ENCODE data around the gene METRN. TPM values are rescaled to one million over a fixed set of nuclear protein-coding genes. Genes with fewer than 3 reads are reported as not detected.
"Not testable (repeated sequence)": the region's sequence is repeated elsewhere in the genome, so short reads cannot be mapped to it uniquely, and the experiment has no call there.

Gene METRN
- total RNA-seq, 4 donors from 2014 or later = 4.9 to 47.2 (median 35.2) TPM

DNA sequence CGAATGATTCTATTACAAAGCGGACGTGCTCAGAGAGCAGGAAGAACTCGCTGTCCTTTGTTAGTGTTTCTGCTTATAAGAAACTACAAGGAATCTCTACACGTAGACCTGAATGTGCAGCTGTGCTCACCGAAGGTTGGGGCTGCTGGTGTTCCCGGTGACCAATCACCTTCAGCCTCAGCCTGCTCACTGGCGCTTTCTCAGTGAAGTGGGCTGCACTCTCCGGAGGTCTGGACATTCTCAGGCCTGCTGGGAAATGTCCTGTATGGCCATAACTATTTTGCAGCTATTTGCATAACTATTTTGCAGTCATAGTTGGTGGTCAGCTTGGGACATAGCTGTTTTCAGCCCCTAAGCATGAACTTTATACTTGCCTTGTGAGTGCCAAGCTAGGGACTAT lies 35.6 kb downstream of the METRN start:
- Histone ChIP-seq H3K9me3 (no peaks in the 10 kb centered on the region), H3K36me3 (no peaks in the 10 kb centered on the region), H3K4me3 (no peak overlapping the region), H3K27me3 (peaks cover 58% of the 10 kb centered on the region), H3K27ac (no peak overlapping the region), H3K4me1 (no peaks in the 10 kb centered on the region)
- DNase-seq = no peak
- in situ Hi-C loops (cut with MboI; ENCODE audit: low pct_ligation_motif_present in 1 of 4, low pct_unique_long_range_greater_than_20kb in 1 of 4, low sequenced_read_pairs in 3 of 4) = no loop called here
- intact Hi-C loops (cut with DNase I; ENCODE audit: low total_unique reads) = no loop called here
- TF ChIP-seq EP300 (IDR thresholded peaks at IDR 0.05; ENCODE audit: low read depth) (no peak), POLR2AphosphoS5 (IDR thresholded peaks at IDR 0.05) (no peak)
- WGBS, 2 donors (ENCODE audit: low coverage in 1 of 2) = 65 to 70% methylated on average over 2 to 9 of the region's 9 CpGs

DNA sequence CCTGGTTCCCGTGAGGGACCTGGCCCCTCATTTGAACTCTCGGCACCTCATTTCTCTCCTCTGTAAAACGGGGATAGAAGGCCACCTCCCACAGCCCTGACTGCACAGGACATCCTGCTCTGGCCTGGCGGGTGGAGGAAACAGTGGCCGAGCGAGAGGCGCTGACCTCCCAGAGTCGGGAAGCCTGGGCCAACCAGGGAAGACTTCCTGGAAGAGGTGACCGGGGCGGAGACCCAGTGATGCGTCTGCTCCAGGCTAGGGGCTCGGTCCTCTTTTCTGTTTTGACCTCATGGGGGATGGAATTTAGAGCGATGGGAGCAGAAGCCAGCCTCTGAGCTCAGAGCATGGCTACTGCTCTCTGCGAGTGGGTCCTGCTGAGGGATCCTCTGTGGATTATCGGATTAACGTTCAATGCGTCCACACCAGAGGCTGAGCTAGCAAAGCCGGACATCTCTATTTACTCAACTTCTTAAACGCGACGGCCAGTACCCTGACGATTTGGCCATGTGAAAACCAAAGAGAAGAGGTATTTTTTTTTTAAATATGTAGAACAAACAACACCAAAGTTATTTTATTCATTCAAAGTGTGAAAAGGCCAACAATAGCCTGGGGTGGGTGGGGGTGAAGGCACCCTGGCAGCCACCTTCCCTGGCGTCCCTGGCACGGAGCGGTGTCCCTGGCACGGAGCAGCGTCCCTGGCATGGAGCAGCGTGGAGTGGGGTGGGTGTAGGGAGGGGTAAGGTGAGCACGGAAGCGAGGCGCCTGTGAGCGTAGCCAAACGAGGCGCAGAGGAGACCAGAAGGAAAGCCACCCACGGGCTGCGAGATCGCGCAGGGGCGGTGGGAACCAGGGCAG lies 36.5 kb downstream of the METRN start:
- no peaks in the 10 kb centered on the region for H3K9me3 ChIP-seq
- H3K27ac ChIP-seq = no peak overlapping the region
- 57 to 59% methylated on average over 13 to 39 of the region's 39 CpGs for WGBS, 2 donors (ENCODE audit: low coverage in 1 of 2)
- in situ Hi-C loops (cut with MboI; ENCODE audit: low pct_ligation_motif_present in 1 of 4, low pct_unique_long_range_greater_than_20kb in 1 of 4, low sequenced_read_pairs in 3 of 4) (no loop called here), intact Hi-C loops (cut with DNase I; ENCODE audit: low total_unique reads) (no loop called here)
- no peaks in the 10 kb centered on the region for H3K36me3 ChIP-seq
- no peaks in the 10 kb centered on the region for H3K4me1 ChIP-seq
- H3K4me3 ChIP-seq = no peak overlapping the region
- H3K27me3 ChIP-seq = peaks cover 67% of the 10 kb centered on the region
- no peak for TF ChIP-seq POLR2AphosphoS5 (IDR thresholded peaks at IDR 0.05)
- no peak for TF ChIP-seq POLR2A (IDR thresholded peaks at IDR 0.05)
- no peak for TF ChIP-seq EP300 (IDR thresholded peaks at IDR 0.05; ENCODE audit: low read depth)
- TF ChIP-seq, protein P1, sequence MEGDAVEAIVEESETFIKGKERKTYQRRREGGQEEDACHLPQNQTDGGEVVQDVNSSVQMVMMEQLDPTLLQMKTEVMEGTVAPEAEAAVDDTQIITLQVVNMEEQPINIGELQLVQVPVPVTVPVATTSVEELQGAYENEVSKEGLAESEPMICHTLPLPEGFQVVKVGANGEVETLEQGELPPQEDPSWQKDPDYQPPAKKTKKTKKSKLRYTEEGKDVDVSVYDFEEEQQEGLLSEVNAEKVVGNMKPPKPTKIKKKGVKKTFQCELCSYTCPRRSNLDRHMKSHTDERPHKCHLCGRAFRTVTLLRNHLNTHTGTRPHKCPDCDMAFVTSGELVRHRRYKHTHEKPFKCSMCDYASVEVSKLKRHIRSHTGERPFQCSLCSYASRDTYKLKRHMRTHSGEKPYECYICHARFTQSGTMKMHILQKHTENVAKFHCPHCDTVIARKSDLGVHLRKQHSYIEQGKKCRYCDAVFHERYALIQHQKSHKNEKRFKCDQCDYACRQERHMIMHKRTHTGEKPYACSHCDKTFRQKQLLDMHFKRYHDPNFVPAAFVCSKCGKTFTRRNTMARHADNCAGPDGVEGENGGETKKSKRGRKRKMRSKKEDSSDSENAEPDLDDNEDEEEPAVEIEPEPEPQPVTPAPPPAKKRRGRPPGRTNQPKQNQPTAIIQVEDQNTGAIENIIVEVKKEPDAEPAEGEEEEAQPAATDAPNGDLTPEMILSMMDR (IDR thresholded peaks at IDR 0.05) = no peak
- DNase-seq = no peak

DNA sequence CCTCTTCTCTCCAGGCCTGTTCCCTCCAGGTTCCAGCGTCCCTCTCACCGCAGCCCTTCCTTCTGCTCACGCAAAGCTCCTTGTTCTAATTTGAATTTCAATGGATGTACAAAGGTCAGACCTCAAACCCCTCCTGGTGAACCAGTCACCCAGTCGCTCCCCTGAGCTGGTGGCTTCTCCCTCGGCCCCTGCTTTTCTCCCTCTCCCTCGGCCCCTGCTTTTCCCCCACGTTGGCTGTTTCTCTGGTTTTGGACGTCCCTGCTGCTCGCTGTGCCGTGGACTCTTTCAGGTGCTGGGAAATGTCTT lies 37.0 kb downstream of the METRN start:
- no peak overlapping the region for H3K27ac ChIP-seq
- TF ChIP-seq, protein P1 (IDR thresholded peaks at IDR 0.05) = no peak
- TF ChIP-seq POLR2A (IDR thresholded peaks at IDR 0.05) (no peak), POLR2AphosphoS5 (IDR thresholded peaks at IDR 0.05) (no peak)
- peaks cover 67% of the 10 kb centered on the region for H3K27me3 ChIP-seq
- no peak overlapping the region for H3K4me3 ChIP-seq
- in situ Hi-C loops (cut with MboI; ENCODE audit: low pct_ligation_motif_present in 1 of 4, low pct_unique_long_range_greater_than_20kb in 1 of 4, low sequenced_read_pairs in 3 of 4) = no loop called here
- intact Hi-C loops (cut with DNase I; ENCODE audit: low total_unique reads) = no loop called here
- WGBS, 2 donors (ENCODE audit: low coverage in 1 of 2) = 24 to 26% methylated on average over 6 to 10 of the region's 10 CpGs
- no peaks in the 10 kb centered on the region for H3K36me3 ChIP-seq
- no peaks in the 10 kb centered on the region for H3K9me3 ChIP-seq
- H3K4me1 ChIP-seq = no peaks in the 10 kb centered on the region
- DNase-seq = no peak

DNA sequence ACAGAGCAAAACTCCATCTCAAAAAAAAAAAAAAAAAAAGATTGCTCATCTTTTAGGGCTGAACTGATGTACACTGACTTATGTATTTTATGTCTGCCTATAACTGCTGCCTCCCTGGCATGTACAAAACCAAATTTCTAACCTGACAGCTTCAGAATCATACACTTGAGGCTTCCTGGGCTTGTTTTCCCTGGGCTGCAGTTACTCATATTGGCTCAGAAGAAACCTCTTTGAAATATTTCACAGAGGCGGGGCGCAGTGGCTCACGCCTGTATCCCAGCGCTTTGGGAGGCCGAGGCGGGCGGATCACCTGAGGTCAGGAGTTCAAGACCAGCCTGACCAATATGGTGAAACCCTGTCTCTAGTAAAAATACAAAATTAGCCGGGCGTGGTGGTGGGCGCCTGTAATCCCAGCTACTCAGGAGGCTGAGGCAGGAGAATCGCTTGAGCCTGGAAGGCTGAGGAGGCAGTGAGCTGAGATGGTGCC lies 39.2 kb downstream of the METRN start:
- H3K4me3 ChIP-seq; intact Hi-C loops (cut with DNase I; ENCODE audit: low total_unique reads); H3K36me3 ChIP-seq; in situ Hi-C loops (cut with MboI; ENCODE audit: low pct_ligation_motif_present in 1 of 4, low pct_unique_long_range_greater_than_20kb in 1 of 4, low sequenced_read_pairs in 3 of 4); H3K9me3 ChIP-seq; H3K27ac ChIP-seq; DNase-seq; H3K4me1 ChIP-seq: not testable (repeated sequence)
- peaks cover 64% of the 10 kb centered on the region for H3K27me3 ChIP-seq
- WGBS, 2 donors (ENCODE audit: low coverage in 1 of 2) = 75 to 83% methylated on average over 2 to 11 of the region's 11 CpGs

DNA sequence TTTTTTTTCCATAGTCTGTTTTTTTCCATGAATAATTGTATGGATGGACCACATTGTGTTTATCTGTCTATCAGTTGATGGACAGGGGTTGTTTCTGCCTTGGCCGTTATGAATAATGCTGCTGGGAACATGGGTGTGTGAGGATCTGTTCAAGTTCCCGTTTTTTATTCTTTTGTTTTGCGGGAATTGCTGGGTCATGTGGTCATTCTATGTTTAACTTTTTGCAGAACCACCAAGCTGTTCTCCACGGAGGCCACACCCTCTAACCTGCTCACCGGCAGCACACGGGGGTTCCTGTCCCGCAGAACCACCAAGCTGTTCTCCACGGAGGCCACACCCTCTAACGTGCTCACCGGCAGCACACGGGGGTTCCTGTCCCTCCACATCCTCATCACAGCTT lies 39.7 kb downstream of the METRN start:
- no peak for DNase-seq
- TF ChIP-seq, protein P1 (IDR thresholded peaks at IDR 0.05) = no peak
- TF ChIP-seq EP300 (IDR thresholded peaks at IDR 0.05; ENCODE audit: low read depth) (no peak), POLR2A (IDR thresholded peaks at IDR 0.05) (no peak), POLR2AphosphoS5 (IDR thresholded peaks at IDR 0.05) (no peak)
- Histone ChIP-seq H3K9me3 (no peaks in the 10 kb centered on the region), H3K36me3 (no peaks in the 10 kb centered on the region), H3K27me3 (peaks cover 68% of the 10 kb centered on the region), H3K27ac (no peak overlapping the region), H3K4me3 (no peak overlapping the region), H3K4me1 (no peaks in the 10 kb centered on the region)
- intact Hi-C loops (cut with DNase I; ENCODE audit: low total_unique reads) = no loop called here
- in situ Hi-C loops (cut with MboI; ENCODE audit: low pct_ligation_motif_present in 1 of 4, low pct_unique_long_range_greater_than_20kb in 1 of 4, low sequenced_read_pairs in 3 of 4) = no loop called here
- WGBS, 2 donors (ENCODE audit: low coverage in 1 of 2) = 0 to 15% methylated on average over 4 to 11 of the region's 11 CpGs

Data from transverse colon (tissue), 4 donors.